Measurements from ENCODE around the gene FRY.

DNA sequence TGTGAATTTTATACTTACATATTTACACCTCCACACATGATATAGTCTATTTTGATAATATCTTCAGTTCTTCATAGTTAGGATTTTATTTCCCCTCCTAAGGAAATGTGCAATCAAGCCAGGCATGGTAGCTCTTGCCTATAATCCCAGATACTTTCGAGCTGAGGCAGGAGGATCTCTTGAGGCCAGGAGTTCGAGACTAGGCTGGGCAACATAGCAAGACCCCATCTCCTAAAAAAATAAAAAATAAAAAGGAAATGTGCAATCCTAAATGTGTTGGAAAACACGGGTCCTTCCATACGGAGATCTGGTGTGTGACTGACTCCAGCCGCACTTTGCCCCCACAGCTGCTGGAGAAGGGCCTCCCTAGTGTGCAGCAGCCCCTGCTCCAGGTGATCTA lies 212.1 kb downstream of the FRY start:
- TF ChIP-seq RARB (CRISPR knock-in tag; IDR thresholded peaks at IDR 0.05) (no peak), CSDC2 (CRISPR knock-in tag; IDR thresholded peaks at IDR 0.05) (no peak), ZFP3 (CRISPR knock-in tag; IDR thresholded peaks at IDR 0.05) (no peak), TCF4 (CRISPR knock-in tag; IDR thresholded peaks at IDR 0.05; ENCODE audit: borderline replicate concordance) (no peak), ISL1 (CRISPR knock-in tag; IDR thresholded peaks at IDR 0.05) (no peak)
- TF ChIP-seq, protein P1, sequence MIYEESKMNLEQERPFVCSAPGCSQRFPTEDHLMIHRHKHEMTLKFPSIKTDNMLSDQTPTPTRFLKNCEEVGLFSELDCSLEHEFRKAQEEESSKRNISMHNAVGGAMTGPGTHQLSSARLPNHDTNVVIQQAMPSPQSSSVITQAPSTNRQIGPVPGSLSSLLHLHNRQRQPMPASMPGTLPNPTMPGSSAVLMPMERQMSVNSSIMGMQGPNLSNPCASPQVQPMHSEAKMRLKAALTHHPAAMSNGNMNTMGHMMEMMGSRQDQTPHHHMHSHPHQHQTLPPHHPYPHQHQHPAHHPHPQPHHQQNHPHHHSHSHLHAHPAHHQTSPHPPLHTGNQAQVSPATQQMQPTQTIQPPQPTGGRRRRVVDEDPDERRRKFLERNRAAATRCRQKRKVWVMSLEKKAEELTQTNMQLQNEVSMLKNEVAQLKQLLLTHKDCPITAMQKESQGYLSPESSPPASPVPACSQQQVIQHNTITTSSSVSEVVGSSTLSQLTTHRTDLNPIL (CRISPR knock-in tag; IDR thresholded peaks at IDR 0.05; ENCODE audit: low read depth), result no peak

Data from SK-N-SH treated with all-trans-retinoic acid at 6 μM for 48 hours (cell line).